ENCODE data around the gene VAMP2.

The VAMP2 gene

GRCh38 chr17:8162233-8162996 lies at the start of gene VAMP2:
VAMP2 (minus strand) TSS chr17:8162948; CDS start chr17:8162879, 69 bp downstream.
- no peak for DNase-seq (ENCODE audit: low read depth in 2 of 2)

- no peak for DNase-seq (ENCODE audit: low read depth in 2 of 2)
These were observed 48.2 kb upstream of the VAMP2 start for GRCh38 chr17:8210761-8211458.

- DNase-seq (ENCODE audit: low read depth in 2 of 2) = peak; percentile 94
These were observed 47.4 kb upstream of the VAMP2 start, which contains the start of gene AURKB for GRCh38 chr17:8209907-8210760. AURKB (minus strand) TSS chr17:8210575; CDS start chr17:8210224, 351 bp downstream.

- no peak for DNase-seq (ENCODE audit: low read depth in 2 of 2)
These were observed 43.8 kb upstream of the VAMP2 start for GRCh38 chr17:8206536-8206935.

- DNase-seq (ENCODE audit: low read depth in 2 of 2) = no peak
These were observed 42.2 kb upstream of the VAMP2 start for GRCh38 chr17:8204761-8205555.

- peak; percentile 82 to 83 for DNase-seq (ENCODE audit: low read depth in 2 of 2)
These were observed 29.5 kb upstream of the VAMP2 start for GRCh38 chr17:8192070-8192815.

GRCh38 chr17:8190506-8190905 lies 27.8 kb upstream of the VAMP2 start:
- DNase-seq (ENCODE audit: low read depth in 2 of 2) = no peak

GRCh38 chr17:8189711-8190477 lies 27.1 kb upstream of the VAMP2 start, which contains the start of gene BORCS6:
BORCS6 (minus strand) TSS chr17:8190180; CDS start chr17:8190140, 40 bp downstream.
- peak; percentile 95 for DNase-seq (ENCODE audit: low read depth in 2 of 2)

GRCh38 chr17:8189041-8189710 lies 26.4 kb upstream of the VAMP2 start:
- no peak for DNase-seq (ENCODE audit: low read depth in 2 of 2)

- DNase-seq (ENCODE audit: low read depth in 2 of 2) = no peak
These were observed 25.6 kb upstream of the VAMP2 start for GRCh38 chr17:8188263-8188839.

GRCh38 chr17:8187517-8188262 lies 24.9 kb upstream of the VAMP2 start:
- DNase-seq (ENCODE audit: low read depth in 2 of 2) = peak; percentile 99

GRCh38 chr17:8186787-8187516 lies 24.2 kb upstream of the VAMP2 start:
- DNase-seq (ENCODE audit: low read depth in 2 of 2) = peak; percentile 89 to 90

GRCh38 chr17:8186446-8186786 lies 23.7 kb upstream of the VAMP2 start:
- DNase-seq (ENCODE audit: low read depth in 2 of 2) = no peak

- no peak for DNase-seq (ENCODE audit: low read depth in 2 of 2)
These were observed 23.1 kb upstream of the VAMP2 start for GRCh38 chr17:8185582-8186445.

GRCh38 chr17:8176998-8177731 lies 14.4 kb upstream of the VAMP2 start:
- no peak for DNase-seq (ENCODE audit: low read depth in 2 of 2)
